ENCODE data around the gene MCC.

GRCh38 chr5:113039934-113040285 is 448.3 kb downstream of the MCC start:
- TF ChIP-seq CTCF (conservative IDR thresholded peaks at IDR 0.05; ENCODE audit: low read depth, low read length), result no peak
- TF ChIP-seq EZH2phosphoT487 (IDR thresholded peaks at IDR 0.05; ENCODE audit: borderline replicate concordance, low read length), result no peak

All from PC-3 (cell line).